Measurements from ENCODE around the gene EME2.

DNA sequence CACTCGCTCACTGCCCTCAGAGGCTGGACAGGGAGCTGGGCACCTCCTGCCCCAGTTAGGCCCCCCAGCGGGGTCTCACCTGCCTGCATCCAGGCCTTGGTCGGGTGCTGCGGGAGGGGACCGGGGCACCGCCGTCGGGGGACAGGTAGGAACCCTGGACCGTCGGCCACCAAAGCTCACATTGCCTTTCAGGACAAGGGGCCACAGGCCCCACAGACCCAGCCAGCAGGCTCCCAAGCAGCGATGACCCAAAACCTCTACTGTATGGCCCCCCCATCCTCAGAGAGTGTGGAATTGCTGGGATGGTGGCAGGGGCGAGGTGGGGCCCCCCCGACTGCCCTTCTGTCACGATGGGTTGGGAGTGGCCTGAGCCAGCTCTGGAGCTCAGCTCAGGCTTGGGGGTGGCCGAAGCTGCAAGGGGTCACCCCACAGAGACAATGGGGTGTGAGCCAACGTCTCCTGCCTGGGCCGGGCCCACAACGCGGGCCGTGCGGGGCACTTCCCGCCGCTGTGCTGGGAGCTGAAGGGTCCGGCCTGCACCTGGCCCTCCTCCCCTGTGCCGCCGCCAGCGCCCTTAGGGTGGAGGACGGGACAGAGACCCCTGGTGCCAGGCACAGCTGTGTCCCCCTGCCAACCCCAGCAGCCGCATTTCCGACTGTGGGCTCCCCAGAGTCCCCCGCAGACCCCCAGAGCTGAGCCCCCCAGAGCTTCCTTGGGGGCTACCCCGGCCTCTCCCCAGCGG lies 20.4 kb downstream of the EME2 start:
- TF ChIP-seq POLR2A (IDR thresholded peaks at IDR 0.05; ENCODE audit: low read depth) (no peak), POLR2AphosphoS5 (IDR thresholded peaks at IDR 0.05) (no peak)
- TF ChIP-seq, protein P1, sequence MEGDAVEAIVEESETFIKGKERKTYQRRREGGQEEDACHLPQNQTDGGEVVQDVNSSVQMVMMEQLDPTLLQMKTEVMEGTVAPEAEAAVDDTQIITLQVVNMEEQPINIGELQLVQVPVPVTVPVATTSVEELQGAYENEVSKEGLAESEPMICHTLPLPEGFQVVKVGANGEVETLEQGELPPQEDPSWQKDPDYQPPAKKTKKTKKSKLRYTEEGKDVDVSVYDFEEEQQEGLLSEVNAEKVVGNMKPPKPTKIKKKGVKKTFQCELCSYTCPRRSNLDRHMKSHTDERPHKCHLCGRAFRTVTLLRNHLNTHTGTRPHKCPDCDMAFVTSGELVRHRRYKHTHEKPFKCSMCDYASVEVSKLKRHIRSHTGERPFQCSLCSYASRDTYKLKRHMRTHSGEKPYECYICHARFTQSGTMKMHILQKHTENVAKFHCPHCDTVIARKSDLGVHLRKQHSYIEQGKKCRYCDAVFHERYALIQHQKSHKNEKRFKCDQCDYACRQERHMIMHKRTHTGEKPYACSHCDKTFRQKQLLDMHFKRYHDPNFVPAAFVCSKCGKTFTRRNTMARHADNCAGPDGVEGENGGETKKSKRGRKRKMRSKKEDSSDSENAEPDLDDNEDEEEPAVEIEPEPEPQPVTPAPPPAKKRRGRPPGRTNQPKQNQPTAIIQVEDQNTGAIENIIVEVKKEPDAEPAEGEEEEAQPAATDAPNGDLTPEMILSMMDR (IDR thresholded peaks at IDR 0.05), result no peak
